EH (cell line): ENCODE results near the gene PRKCZ.

Source experiments
- DNase-seq: peaks from one replicate; pipeline ENCODE4 v3.0.0-alpha.2; 2015; ENCODE audit warnings: low read depth

Gene PRKCZ

DNA sequence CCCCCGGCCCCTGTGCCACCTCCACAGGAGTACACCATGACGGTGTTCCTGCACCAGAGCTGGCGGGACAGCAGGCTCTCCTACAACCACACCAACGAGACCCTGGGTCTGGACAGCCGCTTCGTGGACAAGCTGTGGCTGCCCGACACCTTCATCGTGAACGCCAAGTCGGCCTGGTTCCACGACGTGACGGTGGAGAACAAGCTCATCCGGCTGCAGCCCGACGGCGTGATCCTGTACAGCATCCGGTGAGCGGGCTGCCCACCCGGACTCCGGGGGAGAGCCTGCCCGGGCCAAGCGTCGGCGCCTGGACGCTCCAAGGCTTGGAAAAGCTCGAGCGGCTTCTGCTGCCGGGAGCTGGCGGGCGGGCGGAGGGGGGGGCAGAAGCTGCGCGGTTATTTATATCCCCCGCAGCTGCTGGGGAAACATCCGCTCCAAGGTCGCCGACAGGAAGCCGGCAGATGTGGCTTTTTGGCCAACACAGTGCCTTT, 24.7 kb upstream of the PRKCZ start:
- no peak for DNase-seq

DNA sequence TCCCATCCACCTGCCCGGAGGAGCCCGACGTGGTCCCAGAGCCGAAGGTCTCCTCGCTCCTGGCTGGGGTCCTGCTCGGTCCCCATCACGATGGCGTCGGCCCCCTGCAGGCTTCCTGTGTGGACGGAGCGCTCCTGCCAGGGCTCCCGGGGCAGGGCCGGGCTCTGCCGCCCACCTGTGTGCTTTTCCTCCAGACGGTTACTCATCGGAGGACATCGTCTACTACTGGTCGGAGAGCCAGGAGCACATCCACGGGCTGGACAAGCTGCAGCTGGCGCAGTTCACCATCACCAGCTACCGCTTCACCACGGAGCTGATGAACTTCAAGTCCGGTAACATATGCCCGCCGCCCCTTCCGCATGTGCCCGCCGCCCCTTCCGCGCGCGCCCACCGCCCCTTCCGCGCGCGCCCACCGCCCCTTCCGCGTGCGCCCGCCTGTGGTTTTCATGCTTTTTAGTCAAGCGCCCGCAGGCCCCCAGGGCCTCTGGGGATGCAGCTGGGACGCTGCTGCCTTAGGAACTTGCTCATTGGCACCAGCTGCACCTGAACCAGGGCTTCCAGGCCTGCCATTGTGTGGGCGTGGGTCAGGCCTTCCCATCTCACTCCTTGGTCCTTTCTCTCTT, 22.1 kb upstream of the PRKCZ start:
- no peak for DNase-seq

DNA sequence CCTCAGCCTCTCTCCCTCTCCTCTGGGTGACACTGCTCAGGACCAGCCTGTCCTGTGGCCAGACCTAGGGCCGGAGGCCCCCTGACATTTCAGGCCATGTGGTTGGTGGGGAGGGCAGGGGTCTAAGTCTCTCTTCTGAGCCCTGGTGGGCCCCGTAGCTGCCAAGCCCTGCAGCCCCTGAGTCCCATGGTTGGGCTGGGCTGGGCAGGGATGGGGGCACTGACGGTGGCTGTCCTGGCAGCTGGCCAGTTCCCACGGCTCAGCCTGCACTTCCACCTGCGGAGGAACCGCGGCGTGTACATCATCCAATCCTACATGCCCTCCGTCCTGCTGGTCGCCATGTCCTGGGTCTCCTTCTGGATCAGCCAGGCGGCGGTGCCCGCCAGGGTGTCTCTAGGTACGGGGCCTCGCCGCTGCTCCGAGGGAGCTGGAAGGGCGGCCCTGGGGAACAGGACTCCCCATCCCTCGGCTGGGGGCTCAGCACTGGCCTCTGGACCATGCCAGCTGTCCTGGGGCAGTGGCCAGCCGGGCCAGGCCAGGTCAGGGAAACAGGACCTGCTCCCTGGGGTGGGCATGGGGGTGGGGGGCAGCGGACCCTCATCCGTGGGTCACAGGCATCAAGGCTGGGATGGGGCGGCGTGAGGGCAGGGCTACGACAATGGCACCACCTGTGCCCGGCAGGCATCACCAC, 21.2 kb upstream of the PRKCZ start:
- DNase-seq: no peak

DNA sequence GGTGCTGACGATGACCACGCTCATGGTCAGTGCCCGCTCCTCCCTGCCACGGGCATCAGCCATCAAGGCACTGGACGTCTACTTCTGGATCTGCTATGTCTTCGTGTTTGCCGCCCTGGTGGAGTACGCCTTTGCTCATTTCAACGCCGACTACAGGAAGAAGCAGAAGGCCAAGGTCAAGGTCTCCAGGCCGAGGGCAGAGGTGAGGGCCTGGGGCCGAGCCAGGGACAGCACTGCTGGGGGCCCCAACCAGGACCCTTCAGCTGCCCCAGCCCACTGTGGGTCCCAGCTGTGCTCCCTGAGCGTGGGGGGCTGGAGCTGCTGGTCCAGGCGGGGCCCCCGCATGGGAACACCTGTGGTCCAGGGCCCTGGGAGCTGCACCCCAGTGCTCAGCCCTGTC, 20.6 kb upstream of the PRKCZ start:
- no peak for DNase-seq

DNA sequence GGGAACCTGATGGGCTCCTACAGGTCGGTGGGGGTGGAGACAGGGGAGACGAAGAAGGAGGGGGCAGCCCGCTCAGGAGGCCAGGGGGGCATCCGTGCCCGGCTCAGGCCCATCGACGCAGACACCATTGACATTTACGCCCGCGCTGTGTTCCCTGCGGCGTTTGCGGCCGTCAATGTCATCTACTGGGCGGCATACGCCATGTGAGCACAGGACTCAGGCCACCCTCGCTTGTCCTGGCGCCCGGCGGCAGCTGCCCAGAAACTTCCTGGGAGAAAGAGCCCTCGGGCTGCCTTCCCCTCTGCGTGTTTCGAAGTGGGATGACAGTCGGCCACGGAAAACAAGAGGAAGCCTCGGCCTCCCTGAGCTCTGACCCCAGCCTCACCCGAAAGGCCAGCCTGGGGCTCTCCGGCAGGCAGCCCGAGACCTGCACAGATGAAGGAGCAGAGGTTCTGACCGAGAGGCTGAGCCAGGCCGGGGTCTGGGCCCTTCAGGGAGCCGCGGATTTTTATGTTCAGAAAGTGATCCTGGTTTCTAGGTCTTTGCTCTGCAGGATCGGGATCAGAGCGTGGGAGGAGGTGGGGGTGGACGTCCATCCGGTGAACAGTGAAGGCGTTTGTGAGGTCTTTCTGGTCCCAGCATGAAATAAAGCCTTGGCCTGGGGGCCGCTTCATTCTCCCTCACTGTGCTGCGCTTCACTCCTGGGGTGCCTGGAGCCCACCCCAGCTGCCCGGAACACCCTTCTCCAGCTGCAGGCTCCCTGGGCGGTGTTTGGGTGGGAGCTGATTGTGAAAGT, 19.9 kb upstream of the PRKCZ start:
- DNase-seq: no peak

DNA sequence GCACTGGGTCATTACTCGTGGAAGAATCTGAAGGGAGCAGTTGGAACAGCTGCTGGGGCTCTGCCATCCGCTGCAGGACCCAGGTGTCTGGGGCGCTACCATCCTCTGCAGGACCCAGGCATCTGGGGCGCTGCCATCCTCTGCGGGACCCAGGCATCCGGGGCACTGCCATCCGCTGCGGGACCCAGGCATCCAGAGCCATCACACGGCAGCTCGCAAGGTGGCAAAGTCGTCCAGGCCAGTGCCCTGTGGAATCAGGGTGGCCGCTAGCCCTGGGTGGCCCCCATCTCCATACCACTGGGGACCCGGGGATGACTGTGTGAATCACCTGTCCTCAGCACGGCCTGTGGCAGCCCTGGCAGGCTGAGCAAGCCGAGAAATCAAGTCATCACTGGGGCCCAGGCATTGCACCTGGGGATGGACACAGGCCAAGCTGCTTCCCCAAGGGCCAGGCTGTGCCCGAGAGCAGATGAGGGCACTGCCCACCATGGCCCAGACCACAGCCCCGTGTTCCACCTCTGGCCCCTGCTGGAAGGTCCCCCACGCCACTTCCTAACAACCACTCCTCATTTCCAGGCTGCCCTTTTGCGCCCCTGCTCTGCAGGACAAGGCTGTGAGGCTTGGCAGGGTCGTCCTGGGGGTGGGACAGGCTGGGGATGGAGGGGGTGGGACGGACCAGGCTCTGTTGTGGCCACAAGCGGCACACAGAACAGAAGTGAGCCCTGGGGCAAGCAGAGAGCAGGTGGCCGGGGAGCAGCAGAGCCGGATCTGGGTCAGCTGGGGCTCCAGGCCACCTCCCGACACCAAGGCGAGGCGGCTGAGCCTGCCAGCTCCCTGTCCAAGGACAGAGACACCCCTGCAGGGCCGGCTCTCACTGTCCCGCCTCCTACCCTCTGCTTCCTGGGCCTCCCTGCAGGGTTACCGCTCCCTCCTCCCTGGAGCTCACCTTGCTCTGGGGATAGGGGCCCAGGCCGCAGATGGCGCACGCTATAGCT, 18.4 kb upstream of the PRKCZ start:
- DNase-seq: no peak

DNA sequence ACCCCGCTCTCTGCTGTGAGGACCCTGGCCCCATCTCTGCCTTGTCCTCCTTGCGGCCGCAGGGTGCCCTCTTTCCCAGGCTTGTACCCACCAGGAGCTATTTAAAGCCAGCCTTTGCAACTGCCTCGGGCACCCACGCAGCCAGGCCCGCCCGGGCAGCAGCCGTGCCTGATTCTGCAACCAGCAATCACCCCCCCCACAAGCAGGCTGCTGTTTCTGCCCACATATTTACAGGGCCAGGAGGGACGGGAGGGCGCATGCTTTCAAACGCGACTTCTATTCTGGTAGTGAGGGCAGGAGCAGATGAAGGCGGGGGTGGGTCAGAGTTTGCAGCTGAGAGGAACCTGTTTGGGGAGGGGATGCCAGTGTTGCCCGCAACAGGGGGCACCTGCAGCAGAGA, 17.5 kb upstream of the PRKCZ start:
- DNase-seq: no peak

DNA sequence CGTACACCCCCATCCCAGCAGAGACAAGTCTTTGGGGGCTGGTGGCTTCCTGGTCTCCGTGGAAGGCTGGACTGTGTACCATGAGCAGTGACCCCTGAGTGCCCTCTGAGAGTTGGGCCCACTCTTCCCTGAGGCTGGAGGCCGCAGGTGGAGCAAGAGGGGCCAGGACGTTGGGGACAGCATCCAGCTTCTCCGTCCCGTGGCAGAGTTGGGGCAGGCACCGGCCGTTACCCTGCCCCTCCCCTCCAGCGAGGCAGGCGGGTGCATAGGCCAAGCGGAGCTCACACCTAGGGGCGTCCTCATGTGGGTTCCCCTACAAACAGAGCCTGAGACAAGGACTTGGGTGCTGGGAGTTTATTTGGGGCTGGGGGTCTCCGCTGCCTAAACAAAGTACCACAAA, 17.0 kb upstream of the PRKCZ start:
- DNase-seq: no peak

DNA sequence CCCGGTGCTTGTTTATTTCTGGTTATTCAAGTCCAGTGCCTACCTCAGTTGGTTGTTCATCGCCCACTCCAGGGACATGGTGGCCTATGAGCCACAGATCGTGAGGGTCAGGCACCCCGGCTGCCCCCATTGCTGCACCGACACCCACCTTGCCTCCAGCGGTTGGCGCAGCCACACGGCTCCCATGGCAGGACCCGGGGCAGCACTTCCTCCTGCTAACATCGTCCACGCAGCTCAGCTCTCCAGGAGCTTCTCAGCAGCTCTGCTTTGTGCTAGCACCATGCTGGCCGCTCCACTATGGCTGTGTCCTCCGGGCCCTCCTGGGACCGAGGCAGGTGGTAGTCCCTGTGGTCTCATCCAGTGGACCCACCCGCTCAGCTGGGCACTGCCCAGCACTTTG, 13.9 kb upstream of the PRKCZ start:
- no peak for DNase-seq

DNA sequence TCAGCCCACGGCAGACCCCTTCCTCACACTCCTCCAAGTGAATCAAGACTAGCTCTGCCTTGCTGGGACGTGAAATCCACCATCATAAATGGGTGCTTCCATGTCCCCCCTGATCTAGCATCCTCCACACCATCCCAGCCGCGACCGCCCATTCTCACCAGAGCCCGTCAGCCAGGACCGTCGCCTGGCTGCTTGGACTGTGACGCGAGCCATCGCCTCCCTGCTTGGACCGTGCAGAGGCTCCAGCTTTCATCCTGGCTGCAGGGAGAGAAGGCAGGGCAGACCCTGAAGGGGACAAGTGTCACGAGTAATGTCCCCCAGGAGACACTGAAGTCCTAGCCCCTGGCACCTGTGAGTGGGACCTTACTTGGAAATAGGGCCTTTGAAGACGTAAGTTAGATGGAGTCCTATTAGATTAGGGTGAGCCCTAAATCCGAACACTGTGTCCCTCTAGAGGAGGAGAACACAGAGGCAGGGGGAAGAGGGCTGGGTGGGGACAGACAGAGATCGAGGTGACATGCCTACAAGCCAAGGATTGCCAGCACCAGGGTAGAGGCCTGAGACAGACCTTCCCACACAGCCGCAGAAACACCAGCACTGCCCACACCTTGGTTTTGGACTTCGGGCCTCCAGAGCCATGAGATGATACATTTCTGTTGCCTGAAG, 12.8 kb upstream of the PRKCZ start:
- DNase-seq: no peak

DNA sequence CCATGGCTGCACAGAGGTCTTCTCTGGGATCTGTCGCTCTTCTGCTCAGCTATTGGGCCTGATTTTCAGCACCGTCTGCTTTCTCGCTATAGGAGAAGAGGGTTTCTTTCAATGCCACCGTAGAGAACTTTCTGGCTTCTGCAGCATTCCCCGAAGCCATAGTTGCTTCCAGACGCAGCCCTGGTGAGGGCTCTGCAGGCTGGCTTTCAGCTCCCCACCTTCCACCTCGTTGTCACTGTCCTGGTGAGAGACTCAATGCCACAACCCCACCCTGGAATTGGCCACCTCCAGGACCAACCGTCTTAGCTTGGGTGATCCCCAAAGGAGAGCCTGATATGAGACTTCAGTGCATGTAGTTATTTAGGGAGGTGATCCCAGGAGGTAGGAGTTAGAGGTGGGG, 12.0 kb upstream of the PRKCZ start:
- no peak for DNase-seq

DNA sequence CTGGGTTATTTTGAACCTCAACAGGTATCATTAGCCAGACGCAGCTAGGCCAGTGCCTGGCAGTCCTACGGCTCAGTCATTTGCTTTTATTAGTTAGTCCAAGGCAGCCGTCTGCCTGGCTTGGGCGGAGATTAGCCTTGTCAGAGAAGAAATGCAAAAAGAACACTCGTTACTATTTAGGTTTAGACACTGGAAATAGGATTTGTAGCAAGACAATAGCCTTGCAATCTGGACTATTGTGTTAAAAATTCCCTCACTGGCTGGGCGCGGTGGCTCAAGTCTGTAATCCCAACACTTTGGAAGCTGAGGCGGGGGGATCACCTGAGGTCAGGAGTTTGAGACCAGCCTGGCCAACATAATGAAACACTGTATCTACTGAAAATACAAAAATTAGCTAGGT, 11.0 kb upstream of the PRKCZ start:
- DNase-seq: no peak

DNA sequence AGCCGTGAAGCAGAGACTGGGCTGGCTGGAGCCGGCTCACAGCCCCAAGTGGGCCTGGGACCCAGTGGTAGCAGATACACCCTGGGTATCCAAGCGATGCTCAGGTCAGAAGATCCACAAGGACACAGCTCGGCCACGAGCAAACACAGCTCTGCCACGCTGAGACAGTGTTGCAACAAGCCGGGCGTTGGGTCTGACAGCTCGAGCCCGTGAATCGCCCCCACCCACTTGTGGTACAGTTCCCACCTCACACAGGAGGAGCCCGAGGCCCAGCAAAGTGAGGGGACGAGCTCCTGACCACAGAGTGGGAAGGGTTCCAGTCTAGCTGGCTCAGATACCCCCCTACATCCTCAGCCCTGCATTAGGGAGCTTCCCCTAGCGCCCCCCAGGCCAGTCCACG, 8.9 kb upstream of the PRKCZ start:
- DNase-seq: no peak

DNA sequence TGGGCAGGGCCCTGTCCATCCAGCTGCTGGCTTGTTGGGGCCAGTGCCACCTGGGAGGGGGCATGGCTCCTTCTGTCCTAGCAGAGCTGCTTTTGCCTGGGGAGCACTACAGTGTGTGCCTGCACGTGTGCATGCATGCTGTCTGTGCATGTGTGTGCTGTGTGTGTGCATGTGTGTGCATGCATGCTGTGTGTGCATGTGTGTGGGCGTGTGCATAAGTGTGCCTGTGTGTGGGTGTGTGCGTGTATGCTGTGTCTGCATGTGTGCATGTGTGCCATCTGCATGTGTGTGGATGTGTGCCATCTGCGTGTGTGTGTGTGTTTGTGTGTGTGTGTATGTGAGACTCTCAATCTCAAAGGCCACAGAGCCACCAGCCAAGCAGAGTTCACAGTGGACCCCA, 8.3 kb upstream of the PRKCZ start:
- DNase-seq: no peak

DNA sequence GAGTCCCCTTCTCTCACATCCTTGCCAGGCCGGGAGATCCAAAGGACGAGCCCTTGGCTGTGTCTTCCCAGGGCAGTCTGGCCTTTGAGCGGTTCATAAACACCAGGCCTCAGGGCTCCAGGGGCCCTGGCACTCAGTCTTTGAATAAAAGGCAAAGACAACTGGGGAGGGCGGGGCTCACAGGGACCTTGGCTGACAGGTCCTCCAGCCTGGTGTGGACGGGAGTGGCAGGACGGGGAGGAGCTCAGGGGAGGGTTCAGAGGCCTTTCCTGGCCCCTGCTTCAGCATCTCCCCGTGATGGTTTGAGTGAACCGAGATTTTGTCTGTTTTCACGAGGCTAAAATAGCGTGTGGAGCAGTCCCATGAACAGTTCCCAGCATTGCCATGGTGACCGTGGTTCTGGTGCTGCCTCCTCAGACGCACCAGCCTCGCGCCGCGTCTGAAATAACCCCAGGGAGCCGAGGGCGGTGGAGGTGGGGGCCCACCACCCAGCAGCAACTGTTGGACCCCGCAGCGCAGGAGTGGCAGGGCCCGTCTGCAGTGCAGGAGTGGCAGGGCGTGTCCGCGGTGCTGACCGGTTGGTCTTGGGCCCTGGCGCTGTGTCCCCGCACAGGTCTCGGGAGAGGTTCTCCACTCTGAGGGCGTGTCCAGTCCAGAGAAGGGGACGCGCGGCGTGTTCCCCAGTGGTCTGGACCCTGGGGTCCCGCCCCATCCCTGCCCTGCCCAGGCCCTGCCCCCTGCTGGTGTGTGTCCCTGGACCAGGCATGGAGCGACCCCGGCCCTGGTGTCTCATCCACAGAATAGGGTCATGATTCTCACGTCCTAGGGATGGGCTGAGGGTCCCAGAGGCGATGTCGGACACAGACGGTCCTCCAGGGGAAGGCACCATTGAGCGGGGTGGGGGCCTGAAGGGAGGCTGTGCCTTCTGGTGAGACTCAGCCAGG, 7.1 kb upstream of the PRKCZ start:
- no peak for DNase-seq

DNA sequence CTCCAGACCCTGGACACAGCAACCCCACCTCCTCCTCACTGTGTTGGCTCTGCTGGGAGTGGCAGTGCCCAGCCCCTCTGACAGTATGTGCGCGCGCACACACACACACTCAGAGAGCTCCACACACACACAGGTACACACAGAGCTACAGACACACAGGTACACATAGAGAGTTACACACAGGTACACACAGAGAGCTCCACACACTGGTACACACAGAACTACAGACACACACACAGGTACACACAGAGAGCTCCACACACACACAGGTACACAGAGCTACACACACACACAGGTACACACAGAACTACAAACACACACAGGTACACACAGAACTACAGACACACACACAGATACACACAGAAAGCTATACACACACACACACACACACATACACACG, 6.3 kb upstream of the PRKCZ start:
- no peak for DNase-seq

DNA sequence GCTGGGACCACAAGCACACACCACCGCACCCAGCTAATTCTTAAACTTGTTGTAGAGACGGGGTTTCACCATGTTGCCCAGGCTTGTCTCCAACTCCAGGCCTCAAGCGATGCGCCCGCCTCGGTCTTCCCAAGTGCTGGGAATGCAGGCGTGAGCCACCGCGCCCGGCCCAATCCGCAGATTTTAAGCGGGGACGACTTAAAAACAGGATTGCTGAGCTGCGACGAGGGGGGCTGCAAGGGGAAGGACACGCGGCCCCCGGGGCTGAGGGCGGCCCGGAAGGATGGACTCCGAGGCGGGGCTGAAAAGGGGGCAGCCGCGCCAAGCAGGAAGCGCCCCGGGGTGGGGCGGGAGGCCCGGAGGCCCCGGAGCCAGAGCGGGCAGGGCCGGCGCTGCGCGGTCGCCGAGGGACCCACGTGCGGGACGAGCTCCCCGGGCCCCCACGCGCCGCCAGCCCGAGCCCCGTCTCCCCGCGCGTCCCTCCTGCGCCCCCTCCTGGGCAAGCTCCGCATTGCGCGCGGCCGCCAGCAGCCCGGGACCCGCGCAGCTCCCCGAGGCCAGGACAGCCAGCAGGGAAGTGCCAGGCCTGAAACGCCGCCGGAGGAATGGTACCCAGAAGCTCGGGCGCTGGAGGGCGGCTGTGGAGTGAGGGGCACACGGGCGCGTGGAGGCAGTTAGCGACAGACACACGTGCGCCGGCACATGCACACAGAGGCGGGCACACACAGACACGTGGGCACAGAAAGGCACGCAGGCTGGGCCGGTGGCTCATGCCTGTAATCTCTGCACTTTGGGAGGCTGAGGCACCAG, 5.5 kb upstream of the PRKCZ start:
- DNase-seq: peak; percentile 60

DNA sequence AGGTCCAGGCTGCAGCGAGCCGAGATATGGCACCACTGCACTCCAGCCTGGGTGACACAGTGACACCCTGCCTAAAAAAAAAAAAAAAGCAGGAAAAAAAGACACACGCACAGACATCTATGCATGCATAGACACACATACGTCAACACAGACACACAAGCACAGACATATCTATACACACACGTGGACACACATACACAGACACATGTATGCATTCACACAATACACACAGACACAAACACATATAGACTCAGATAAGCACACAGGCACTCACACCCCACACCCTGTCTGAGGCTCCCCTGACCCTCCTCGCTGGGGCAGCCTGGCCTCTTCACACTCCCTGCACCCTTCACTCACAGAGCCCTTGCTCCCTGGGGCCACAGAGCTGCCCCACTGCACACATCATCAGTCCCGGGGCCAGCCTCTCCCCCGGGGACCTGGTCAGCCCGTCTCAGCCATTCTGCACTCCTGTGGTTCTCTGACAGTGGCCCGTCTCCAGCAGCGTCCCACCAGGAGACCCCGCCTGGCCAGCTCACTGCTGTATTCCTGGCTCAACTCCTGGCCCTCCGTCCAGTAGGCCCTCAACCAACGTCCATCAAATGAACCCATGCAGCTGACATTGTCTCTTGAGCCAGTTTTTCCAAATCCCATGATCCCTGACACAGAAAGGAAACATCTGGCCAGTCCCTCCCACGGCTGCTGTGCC, 4.6 kb upstream of the PRKCZ start:
- no peak for DNase-seq
